A673 (cell line): ENCODE data around the gene DMRTC2. TPM values are rescaled to one million over a fixed set of nuclear protein-coding genes. Genes with fewer than 3 reads are reported as not detected.
A peak's percentile ranks its signal among the peaks of the same experiment; 100 is the strongest.

Experiments
- BruUV-seq: library from RNA; stranded (reverse); fragments of 400-500 nt; replicated peaks from 2 replicates; lab custom pipeline; 2021; lab: Mats Ljungman, UMichigan
- CTCF ChIA-PET: fragments of 300-600 bp; sonication (Branson Sonifier 250); formaldehyde crosslinking; loops from one replicate; lab custom pipeline; 2022; ENCODE audit warnings: antibody characterized with exemption; lab: Charles Lee
- POLR2A ChIA-PET: fragments of 300-600 bp; sonication (Branson Sonifier 250); formaldehyde crosslinking; loops from one replicate; lab custom pipeline; 2022; ENCODE audit warnings: antibody characterized with exemption; ENCODE audit not compliant: low non-redundant PET; lab: Charles Lee
- DNase-seq: peaks from one replicate; pipeline ENCODE4 v3.0.0-alpha.2; 2015; ENCODE audit warnings: low spot score
- H3K27ac ChIP-seq: fragments of 200-600 bp; sonication (generic); 2 replicates; pipeline ENCODE4 v1.5.1; 2016; ENCODE audit warnings: mixed run types, low read depth, mild to moderate bottlenecking, mixed read lengths, antibody characterized with exemption, low read length; ENCODE audit not compliant: poor library complexity, severe bottlenecking
- H3K27me3 ChIP-seq: fragments of 200-600 bp; sonication (generic); replicated peaks from 2 replicates; pipeline ENCODE4 v1.6.1; 2017; ENCODE audit warnings: mixed run types, low read depth, mild to moderate bottlenecking, mixed read lengths, antibody characterized with exemption, low read length; ENCODE audit not compliant: insufficient read depth, poor library complexity
- H3K36me3 ChIP-seq: fragments of 200-600 bp; sonication (generic); 2 replicates; pipeline ENCODE4 v1.6.1; 2016; ENCODE audit warnings: mixed run types, mild to moderate bottlenecking, mixed read lengths, antibody characterized with exemption, low read length; ENCODE audit not compliant: insufficient read depth, poor library complexity, severe bottlenecking
- H3K4me1 ChIP-seq: fragments of 200-600 bp; sonication (generic); 2 replicates; pipeline ENCODE4 v1.6.1; 2017; ENCODE audit warnings: mixed run types, mild to moderate bottlenecking, mixed read lengths, antibody characterized with exemption, low read length; ENCODE audit not compliant: insufficient read depth, poor library complexity, severe bottlenecking
- H3K4me3 ChIP-seq: fragments of 200-600 bp; sonication (generic); 2 replicates; pipeline ENCODE4 v1.5.1; 2016; ENCODE audit warnings: low read depth, mixed run types, mild to moderate bottlenecking, mixed read lengths, low read length; ENCODE audit not compliant: poor library complexity, severe bottlenecking
- H3K9me3 ChIP-seq: fragments of 200-600 bp; sonication (generic); 2 replicates; pipeline ENCODE4 v1.6.1; 2016; ENCODE audit warnings: mixed run types, low read depth, mild to moderate bottlenecking, mixed read lengths, antibody characterized with exemption, low read length; ENCODE audit not compliant: poor library complexity, severe bottlenecking
- CTCF ChIP-seq: fragments of 300-800, 200-600 bp; sonication (generic); conservative IDR thresholded peaks from 2 replicates; pipeline ENCODE4 v1.5.1; 2017; ENCODE audit warnings: low read depth, mild to moderate bottlenecking, antibody characterized with exemption, low read length, moderate library complexity, mixed read lengths
- EZH2 ChIP-seq: fragments of 200-600 bp; sonication (generic); IDR thresholded peaks from 2 replicates; pipeline ENCODE4 v1.6.1; 2017; ENCODE audit warnings: borderline replicate concordance, low read depth, mild to moderate bottlenecking, mixed read lengths, antibody characterized with exemption, low read length; ENCODE audit not compliant: poor library complexity, severe bottlenecking
- intact Hi-C: fragments of 100-400 bp; cut with micrococcal nuclease; formaldehyde crosslinking; loops from one replicate; pipeline ENCODE4 v1.10.0; 2022; ENCODE audit not compliant: unreplicated experiment
- total RNA-seq: library from RNA; stranded (reverse); gene quantifications from 2 replicates; pipeline ENCODE4 v1.2.3, GENCODE V29; 2021

The DMRTC2 gene
- total RNA-seq, 1 experiment from 2014 or later = not detected

GRCh38 chr19:41802770-41803169 lies 42.1 kb upstream of the DMRTC2 start:
- DNase-seq = no peak
- intact Hi-C loops = no loop called here
- Histone ChIP-seq H3K27ac (peak overlapping the region; percentile 16), H3K4me1 (no peaks in the 10 kb centered on the region), H3K36me3 (no peaks in the 10 kb centered on the region), H3K4me3 (no peak overlapping the region), H3K9me3 (no peaks in the 10 kb centered on the region), H3K27me3 (no peaks in the 10 kb centered on the region)
- ChIA-PET CTCF (no interaction called here), POLR2A (interaction anchor here (0.7 kb wide), 1 partner anchor 101 kb away, joined by 3 read pairs; no protein-coding TSS in a partner anchor)
- TF ChIP-seq CTCF = no peak
- TF ChIP-seq EZH2 = no peak
- BruUV-seq = no TSS peak

GRCh38 chr19:41804336-41804735 lies 40.5 kb upstream of the DMRTC2 start:
- ChIA-PET CTCF (interaction anchor here (0.7 kb wide), 1 partner anchor 154 kb away, joined by 5 read pairs; no protein-coding TSS in a partner anchor), POLR2A (no interaction called here)
- TF ChIP-seq EZH2 = no peak
- TF ChIP-seq CTCF = no peak
- no peak overlapping the region for H3K27ac ChIP-seq
- no peak overlapping the region for H3K4me3 ChIP-seq
- DNase-seq = no peak
- H3K27me3 ChIP-seq = no peaks in the 10 kb centered on the region
- H3K36me3 ChIP-seq = no peaks in the 10 kb centered on the region
- no peaks in the 10 kb centered on the region for H3K4me1 ChIP-seq
- no peaks in the 10 kb centered on the region for H3K9me3 ChIP-seq
- no TSS peak for BruUV-seq
- intact Hi-C loops = no loop called here

GRCh38 chr19:41807176-41807575 lies 37.7 kb upstream of the DMRTC2 start:
- H3K4me1 ChIP-seq = no peaks in the 10 kb centered on the region
- TF ChIP-seq CTCF (no peak), EZH2 (no peak)
- H3K4me3 ChIP-seq = no peak overlapping the region
- no TSS peak for BruUV-seq
- no peaks in the 10 kb centered on the region for H3K36me3 ChIP-seq
- no peak for DNase-seq
- POLR2A ChIA-PET = no interaction called here
- intact Hi-C loops = no loop called here
- H3K27me3 ChIP-seq = no peaks in the 10 kb centered on the region
- H3K27ac ChIP-seq = no peak overlapping the region
- no peaks in the 10 kb centered on the region for H3K9me3 ChIP-seq
- CTCF ChIA-PET = no interaction called here
